ENCODE results near the gene B3GNT4. TPM values are rescaled to one million over a fixed set of nuclear protein-coding genes. Genes with fewer than 3 reads are reported as not detected.

The B3GNT4 gene
- total and polyA plus RNA-seq, 2 of the 8 experiments (the other 6 are each of a cell fraction or from before 2014, with no cell fraction given), result 1.1 to 1.4 TPM

- H3K4me1 ChIP-seq (replicated peaks in 1 of 4; ENCODE audit: control insufficient read depth in 3 of 4, insufficient read depth in 4 of 4, low read length in 3 of 4), result no peaks in the 10 kb centered on the region; a peak in 1 of 7 replicates
- no peaks in the 10 kb centered on the region for H3K79me1 ChIP-seq (ENCODE audit: low read depth, low read length)
- H2AK5ac ChIP-seq (ENCODE audit: low read depth, low read length), result no peak overlapping the region
- no peak overlapping the region for H3K56ac ChIP-seq (replicated peaks; ENCODE audit: insufficient read length, low read depth, low read length)
- FAIRE-seq, result no peak
- no peak overlapping the region for H4K91ac ChIP-seq (replicated peaks; ENCODE audit: insufficient read length, low read length)
- no peak overlapping the region for H3K9ac ChIP-seq (replicated peaks in 1 of 4; ENCODE audit: extremely low read depth in 1 of 4, low read depth in 3 of 4, low read length in 3 of 4)
- ChIA-PET POLR2A (ENCODE audit: partially characterized antibody) (no interaction called here), CTCF (ENCODE audit: partially characterized antibody) (interaction anchor here (1.1 to 2.5 kb wide), 3 partner anchors 22 to 36 kb away, joined by 3 to 7 read pairs (median 6); no protein-coding TSS in a partner anchor)
- no peak overlapping the region for H2BK20ac ChIP-seq (ENCODE audit: low read length)
- no peak overlapping the region for H3K4me2 ChIP-seq (ENCODE audit: insufficient read depth in 1 of 2, low read depth in 2 of 2, low read length in 2 of 2)
- H4K5ac ChIP-seq (ENCODE audit: insufficient read length, low read depth, low read length), result no peak overlapping the region
- H2BK15ac ChIP-seq (ENCODE audit: low read length), result no peak overlapping the region
- H4K20me1 ChIP-seq (replicated peaks in 1 of 2; ENCODE audit: control insufficient read depth in 1 of 2, insufficient read depth in 2 of 2, low read length in 2 of 2), result no peaks in the 10 kb centered on the region
- no peak overlapping the region for H3K14ac ChIP-seq (ENCODE audit: insufficient read length)
- H2BK5ac ChIP-seq (ENCODE audit: low read depth, low read length), result no peak overlapping the region
- H3K27me3 ChIP-seq (replicated peaks in 1 of 4; ENCODE audit: control insufficient read depth in 3 of 4, extremely low read depth in 1 of 4, insufficient read depth in 3 of 4, low read length in 3 of 4), result peaks cover 0 to 3% (median 0%) of the 10 kb centered on the region in 4 experiments; a peak in 1 of 7 replicates
- H2AFZ ChIP-seq (ENCODE audit: low read length), result no peak overlapping the region
- H3K23me2 ChIP-seq (ENCODE audit: low read depth, low read length), result no peaks in the 10 kb centered on the region
- H3K36me3 ChIP-seq (ENCODE audit: control insufficient read depth in 2 of 4, insufficient read depth in 4 of 4, low read length in 3 of 4), result no peaks in the 10 kb centered on the region
- H2BK12ac ChIP-seq (ENCODE audit: low read depth, low read length), result no peak overlapping the region
- no peak overlapping the region for H3K4ac ChIP-seq (replicated peaks; ENCODE audit: insufficient read length, low read depth, low read length)
- no peak overlapping the region for H3K4me3 ChIP-seq (ENCODE audit: extremely low read depth in 1 of 4, insufficient read depth in 2 of 4, low read depth in 3 of 4, low read length in 4 of 4)
- H3K23ac ChIP-seq (ENCODE audit: insufficient read length), result no peak overlapping the region
- no peaks in the 10 kb centered on the region for H3K79me2 ChIP-seq (ENCODE audit: control insufficient read depth in 1 of 2, insufficient read depth in 2 of 2, low read length in 2 of 2)
- no peak overlapping the region for H4K8ac ChIP-seq (ENCODE audit: extremely low read depth, insufficient read depth, low read length)
- H2BK120ac ChIP-seq (replicated peaks; ENCODE audit: low read depth, low read length), result no peak overlapping the region
- no peaks in the 10 kb centered on the region for H3K9me3 ChIP-seq (ENCODE audit: insufficient read depth in 2 of 2, low read depth in 1 of 2, low read length in 1 of 2)
- no peak for DNase-seq (ENCODE audit: low read depth in 1 of 2, low spot score in 2 of 2)
- H3K18ac ChIP-seq (ENCODE audit: extremely low read depth, low read length), result no peak overlapping the region
- 97 to 100% methylated on average over 1 to 3 of the region's 3 CpGs for WGBS, 2 experiments (ENCODE audit: extremely low coverage in 1 of 2, insufficient coverage in 1 of 2, insufficient read length in 1 of 2, insufficient replicate concordance in 2 of 2, low coverage in 1 of 2, low lambda C conversion rate in 2 of 2, missing lambda C conversion rate in 1 of 2)
- no peak overlapping the region for H3K27ac ChIP-seq (ENCODE audit: low read depth, low read length)
- TF ChIP-seq CHD2 (IDR thresholded peaks at IDR 0.05; ENCODE audit: low read length) (no peak), RXRA (IDR thresholded peaks at IDR 0.05; ENCODE audit: insufficient read depth, low read depth, low read length) (no peak), RFX5 (IDR thresholded peaks at IDR 0.05; ENCODE audit: borderline replicate concordance, low read depth, low read length) (no peak), CHD1 (IDR thresholded peaks at IDR 0.05; ENCODE audit: low read depth, low read length) (no peak), HDAC2 (IDR thresholded peaks at IDR 0.05; ENCODE audit: borderline replicate concordance in 1 of 2, low read depth in 2 of 2, low read length in 2 of 2) (no peak), TAF7 (optimal IDR thresholded peaks at IDR 0.05; ENCODE audit: borderline replicate concordance, low read depth, low read length) (no peak), GABPA (IDR thresholded peaks at IDR 0.05; ENCODE audit: borderline replicate concordance, insufficient read depth, low read length) (no peak), SIX5 (IDR thresholded peaks at IDR 0.05; ENCODE audit: low read depth, low read length) (no peak), FOSL1 (IDR thresholded peaks at IDR 0.05; ENCODE audit: insufficient read depth, low read depth, low read length) (no peak), PHF8 (conservative IDR thresholded peaks at IDR 0.05; ENCODE audit: low read depth, low read length) (no peak)
- TF ChIP-seq, protein P1, sequence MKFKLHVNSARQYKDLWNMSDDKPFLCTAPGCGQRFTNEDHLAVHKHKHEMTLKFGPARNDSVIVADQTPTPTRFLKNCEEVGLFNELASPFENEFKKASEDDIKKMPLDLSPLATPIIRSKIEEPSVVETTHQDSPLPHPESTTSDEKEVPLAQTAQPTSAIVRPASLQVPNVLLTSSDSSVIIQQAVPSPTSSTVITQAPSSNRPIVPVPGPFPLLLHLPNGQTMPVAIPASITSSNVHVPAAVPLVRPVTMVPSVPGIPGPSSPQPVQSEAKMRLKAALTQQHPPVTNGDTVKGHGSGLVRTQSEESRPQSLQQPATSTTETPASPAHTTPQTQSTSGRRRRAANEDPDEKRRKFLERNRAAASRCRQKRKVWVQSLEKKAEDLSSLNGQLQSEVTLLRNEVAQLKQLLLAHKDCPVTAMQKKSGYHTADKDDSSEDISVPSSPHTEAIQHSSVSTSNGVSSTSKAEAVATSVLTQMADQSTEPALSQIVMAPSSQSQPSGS (IDR thresholded peaks at IDR 0.05; ENCODE audit: low read length), result no peak
- TF ChIP-seq, protein P2, sequence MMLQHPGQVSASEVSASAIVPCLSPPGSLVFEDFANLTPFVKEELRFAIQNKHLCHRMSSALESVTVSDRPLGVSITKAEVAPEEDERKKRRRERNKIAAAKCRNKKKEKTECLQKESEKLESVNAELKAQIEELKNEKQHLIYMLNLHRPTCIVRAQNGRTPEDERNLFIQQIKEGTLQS (IDR thresholded peaks at IDR 0.05; ENCODE audit: insufficient read depth, low read depth, low read length), result no peak
These were observed 35.0 kb upstream of the B3GNT4 start for GRCh38 chr12:122168492-122168891.

Measured in H1 (cell line).